ENCODE data around the gene MYO7A.

MYO7A gene

GRCh38 chr11:77232242-77232641 lies 104.2 kb downstream of the MYO7A start:
- DNase-seq = no peak

DNA sequence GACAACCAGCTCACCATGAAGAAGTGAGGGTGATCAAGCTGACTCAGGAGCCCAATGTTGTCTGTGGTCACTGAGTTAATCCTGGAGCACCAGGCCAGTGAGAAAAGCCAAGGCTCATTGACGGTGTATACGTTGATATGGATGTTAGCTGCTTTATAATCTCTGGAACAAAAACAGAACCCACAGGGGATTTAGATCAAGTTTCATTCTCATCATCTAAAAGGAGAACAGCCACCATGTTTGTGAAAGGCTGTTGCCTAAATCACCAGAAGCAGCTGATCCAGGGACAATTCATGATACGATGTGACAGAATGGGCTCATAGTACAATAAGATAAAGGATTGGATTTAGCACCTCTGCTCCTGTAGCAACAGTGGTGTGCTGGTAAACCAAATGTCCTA lies 105.0 kb downstream of the MYO7A start:
- no peak for DNase-seq

GRCh38 chr11:77236901-77237300 lies 108.9 kb downstream of the MYO7A start:
- no peak for DNase-seq

DNA sequence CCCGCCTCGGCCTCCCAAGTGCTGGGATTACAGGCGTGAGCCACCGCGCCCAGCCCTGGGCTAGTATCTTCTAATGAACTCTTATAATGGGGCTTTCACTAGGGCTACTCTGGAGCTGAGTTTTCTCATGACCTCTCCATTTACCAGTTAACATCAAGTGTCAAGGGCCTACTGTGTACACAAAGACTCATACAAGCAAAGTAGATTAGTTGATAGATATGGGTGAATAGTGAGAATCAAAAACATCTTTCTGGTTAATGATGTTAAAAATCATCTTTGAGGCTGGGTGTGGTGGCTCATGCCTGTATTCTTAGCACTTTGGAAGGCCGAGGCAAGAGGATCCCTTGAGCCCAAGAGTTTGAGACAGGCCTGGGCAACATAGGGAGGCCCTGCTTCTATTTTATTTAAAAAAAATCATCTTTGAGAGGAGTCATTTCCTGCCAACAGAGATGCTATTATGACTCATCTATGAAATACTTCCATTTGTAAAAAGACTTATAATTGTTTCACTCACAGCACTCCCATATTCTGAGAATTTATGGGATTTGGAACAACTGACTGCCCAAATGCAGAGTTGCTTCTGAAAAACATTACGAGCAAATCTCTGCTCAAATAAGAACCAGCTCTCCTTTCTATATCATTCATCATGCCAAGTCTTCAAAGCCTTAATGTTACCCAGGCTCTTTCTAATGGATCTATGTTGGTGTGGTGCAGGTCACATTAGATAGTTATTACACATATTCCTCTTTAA lies 116.4 kb downstream of the MYO7A start:
- no peak for DNase-seq

DNA sequence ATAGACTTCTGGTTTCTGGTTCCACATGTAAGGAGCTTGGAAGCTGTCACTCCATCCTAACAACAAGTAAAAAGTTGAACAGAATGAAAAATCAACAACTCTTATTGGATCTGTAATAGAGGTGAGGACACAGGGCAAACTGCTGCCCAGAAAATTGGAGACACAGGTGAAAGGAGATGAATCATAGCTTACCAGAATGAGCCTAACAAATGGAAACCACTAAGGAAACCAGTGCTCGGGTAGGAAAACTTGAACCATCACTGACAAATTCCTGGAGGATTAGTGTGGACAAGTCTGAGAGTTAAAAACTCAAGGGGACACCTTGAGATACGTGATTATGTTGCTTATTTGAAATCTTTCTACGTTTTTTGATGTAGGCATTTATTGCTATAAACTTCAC lies 121.4 kb downstream of the MYO7A start:
- DNase-seq = no peak

- DNase-seq = no peak
Observed at GRCh38 chr11:77250881-77251640, 123.0 kb downstream of the MYO7A start.

GRCh38 chr11:77252555-77253270 lies 124.7 kb downstream of the MYO7A start:
- no peak for DNase-seq

- no peak for DNase-seq
Observed at GRCh38 chr11:77253690-77254089, 125.6 kb downstream of the MYO7A start.

- DNase-seq = no peak
Observed at GRCh38 chr11:77259641-77260040, 131.6 kb downstream of the MYO7A start.

DNA sequence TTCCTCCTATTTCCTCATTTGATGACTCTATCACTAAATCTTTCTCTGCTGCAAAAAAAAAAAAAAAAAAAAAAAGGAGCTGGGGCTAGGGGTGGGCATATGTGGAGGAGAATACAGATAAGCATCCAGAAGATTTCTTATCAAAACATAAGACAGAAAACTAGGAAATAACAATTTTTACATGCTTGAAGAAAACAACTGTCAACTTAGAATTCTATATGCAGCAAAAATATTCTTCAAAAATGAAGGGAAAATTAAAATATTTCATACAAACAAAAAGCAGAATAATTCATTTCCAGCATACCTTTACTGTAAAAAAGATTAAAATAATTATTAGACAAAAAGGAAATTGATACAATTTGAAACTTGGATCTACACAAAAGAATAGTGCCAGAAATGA lies 134.8 kb downstream of the MYO7A start:
- no peak for DNase-seq

Data from NCI-H524 treated with DMSO at 0.1 percent for 48 hours (cell line).